ENCODE data around the gene TPM2.

DNA sequence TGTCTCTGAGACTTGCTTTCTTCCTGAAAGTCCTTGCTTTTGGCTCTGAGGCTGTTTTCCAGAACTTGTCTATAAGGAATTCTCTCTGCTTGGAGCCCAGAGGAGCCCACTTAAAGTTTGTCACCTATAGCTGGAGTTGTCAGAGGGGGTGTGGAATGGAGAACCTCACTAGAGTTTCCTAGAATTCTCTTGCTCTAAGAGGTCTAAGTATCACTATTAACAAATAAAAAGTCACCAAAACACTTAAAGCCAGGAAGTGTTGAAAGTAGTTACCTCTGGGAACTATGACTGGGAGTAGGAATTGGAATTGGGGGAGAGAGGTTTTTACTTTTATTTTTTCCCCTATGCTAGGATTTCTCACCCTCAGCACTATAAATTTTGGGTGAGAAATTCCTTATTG, 54.0 kb downstream of the TPM2 start:
- TF ChIP-seq, protein P1, sequence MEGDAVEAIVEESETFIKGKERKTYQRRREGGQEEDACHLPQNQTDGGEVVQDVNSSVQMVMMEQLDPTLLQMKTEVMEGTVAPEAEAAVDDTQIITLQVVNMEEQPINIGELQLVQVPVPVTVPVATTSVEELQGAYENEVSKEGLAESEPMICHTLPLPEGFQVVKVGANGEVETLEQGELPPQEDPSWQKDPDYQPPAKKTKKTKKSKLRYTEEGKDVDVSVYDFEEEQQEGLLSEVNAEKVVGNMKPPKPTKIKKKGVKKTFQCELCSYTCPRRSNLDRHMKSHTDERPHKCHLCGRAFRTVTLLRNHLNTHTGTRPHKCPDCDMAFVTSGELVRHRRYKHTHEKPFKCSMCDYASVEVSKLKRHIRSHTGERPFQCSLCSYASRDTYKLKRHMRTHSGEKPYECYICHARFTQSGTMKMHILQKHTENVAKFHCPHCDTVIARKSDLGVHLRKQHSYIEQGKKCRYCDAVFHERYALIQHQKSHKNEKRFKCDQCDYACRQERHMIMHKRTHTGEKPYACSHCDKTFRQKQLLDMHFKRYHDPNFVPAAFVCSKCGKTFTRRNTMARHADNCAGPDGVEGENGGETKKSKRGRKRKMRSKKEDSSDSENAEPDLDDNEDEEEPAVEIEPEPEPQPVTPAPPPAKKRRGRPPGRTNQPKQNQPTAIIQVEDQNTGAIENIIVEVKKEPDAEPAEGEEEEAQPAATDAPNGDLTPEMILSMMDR (IDR thresholded peaks at IDR 0.05; ENCODE audit: low read depth, low read length): no peak
- no peak for TF ChIP-seq EZH2phosphoT487 (IDR thresholded peaks at IDR 0.05; ENCODE audit: low read depth)

Measured in OCI-LY3 (cell line).